HG03432 (cell line): ENCODE measurements around the gene NAA35.
"Not testable (repeated sequence)": the region's sequence is repeated elsewhere in the genome, so short reads cannot be mapped to it uniquely, and the experiment has no call there.

Source experiments
- ATAC-seq: cut with Tn5 transposase; IDR thresholded peaks from one replicate; pipeline ENCODE4 v1.9.1; 2021; ENCODE audit warnings: mild to moderate bottlenecking, moderate library complexity; ENCODE audit not compliant: unreplicated experiment

The NAA35 gene

GRCh38 chr9:85943757-85944430, 2.9 kb downstream of the NAA35 start:
- ATAC-seq = no peak

GRCh38 chr9:85944672-85945071, 3.7 kb downstream of the NAA35 start:
- no peak for ATAC-seq

DNA sequence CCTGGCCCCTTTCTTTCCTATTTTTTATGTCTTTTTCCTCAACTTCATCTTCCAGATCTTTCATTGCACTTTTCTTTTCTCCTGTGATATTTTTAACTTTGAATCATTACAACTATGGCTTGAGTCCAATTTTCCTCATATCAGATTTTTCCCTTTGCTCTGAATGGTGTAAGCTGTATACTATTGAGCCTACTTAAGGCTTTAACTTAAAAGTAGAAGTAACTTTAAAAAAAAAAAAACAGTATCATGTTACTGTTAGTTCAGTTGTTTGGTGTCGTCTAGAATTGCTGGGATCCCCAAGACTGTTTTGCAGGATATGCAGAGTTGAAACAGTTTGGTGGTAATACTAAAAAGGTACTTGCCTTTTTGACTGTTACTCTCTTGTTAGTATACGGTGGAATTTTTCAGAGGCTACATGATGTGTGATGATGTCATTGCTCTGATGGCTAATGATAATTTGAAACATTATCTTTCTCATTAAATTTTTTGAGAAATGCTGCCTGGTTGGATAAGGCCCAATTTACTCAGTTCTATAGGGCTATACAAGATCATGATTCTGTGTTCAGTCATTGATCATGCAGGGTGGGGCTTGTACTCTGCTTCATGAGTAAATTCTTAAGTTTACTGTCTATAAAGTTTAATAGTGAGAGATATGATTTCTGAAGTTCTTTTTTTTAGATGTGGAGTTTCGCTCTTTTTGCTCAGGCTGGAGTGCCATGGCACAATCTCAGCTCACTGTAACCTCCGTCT, 8.8 kb downstream of the NAA35 start:
- ATAC-seq = no peak

GRCh38 chr9:85959955-85960354, 19.0 kb downstream of the NAA35 start:
- ATAC-seq = no peak

- no peak for ATAC-seq
Measured at GRCh38 chr9:85960688-85961093, 19.7 kb downstream of the NAA35 start.

DNA sequence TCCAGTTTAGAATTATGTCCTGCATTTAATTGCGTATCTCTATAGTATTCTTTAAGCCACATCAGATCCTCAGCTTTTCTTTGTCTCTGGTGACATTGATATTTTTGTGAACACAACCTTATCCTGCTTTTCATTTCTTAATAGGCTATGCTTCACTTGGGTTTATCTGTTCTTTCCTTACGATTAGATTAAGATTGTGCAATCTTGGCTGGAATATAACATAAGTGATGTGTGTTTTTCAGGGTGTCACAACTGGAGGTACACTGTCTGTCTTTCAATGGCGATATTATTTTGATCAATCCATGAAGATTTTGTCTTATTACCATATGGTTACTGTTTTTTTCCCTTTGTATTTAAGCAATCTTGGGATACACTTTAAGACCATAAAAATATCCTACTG, 23.6 kb downstream of the NAA35 start:
- no peak for ATAC-seq

DNA sequence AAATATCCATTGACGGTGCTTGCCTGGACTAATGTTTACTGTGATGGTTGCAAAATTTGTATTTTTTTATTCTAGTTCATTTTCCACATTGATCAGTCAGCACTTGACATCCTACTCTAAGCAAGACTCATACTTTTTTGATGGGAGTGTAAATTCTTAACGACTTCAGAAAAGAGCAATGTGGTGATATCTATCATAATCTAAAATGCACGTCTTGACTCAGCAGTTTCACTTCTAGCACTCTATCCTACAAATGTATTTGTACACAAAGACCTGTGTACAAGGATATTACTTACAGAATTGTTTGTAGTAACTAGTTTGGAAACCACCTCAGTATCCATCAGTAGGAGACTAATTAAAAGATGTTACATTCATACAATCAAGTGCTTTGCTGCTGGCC, 24.0 kb downstream of the NAA35 start:
- no peak for ATAC-seq

- no peak for ATAC-seq
Measured at GRCh38 chr9:85969727-85970126, 28.8 kb downstream of the NAA35 start.

- ATAC-seq = no peak
Measured at GRCh38 chr9:85971731-85972130, 30.8 kb downstream of the NAA35 start.

- no peak for ATAC-seq
Measured at GRCh38 chr9:85973238-85973637, 32.3 kb downstream of the NAA35 start.

GRCh38 chr9:85974055-85974547, 33.2 kb downstream of the NAA35 start:
- ATAC-seq = not testable (repeated sequence)

GRCh38 chr9:85978496-85978895, 37.5 kb downstream of the NAA35 start:
- ATAC-seq = no peak

- ATAC-seq = no peak
Measured at GRCh38 chr9:85981369-85981768, 40.4 kb downstream of the NAA35 start.

- ATAC-seq = no peak
Measured at GRCh38 chr9:85984457-85984856, 43.5 kb downstream of the NAA35 start.

GRCh38 chr9:85987236-85987635, 46.3 kb downstream of the NAA35 start:
- ATAC-seq = no peak

GRCh38 chr9:85994191-85994590, 53.2 kb downstream of the NAA35 start:
- ATAC-seq = no peak

DNA sequence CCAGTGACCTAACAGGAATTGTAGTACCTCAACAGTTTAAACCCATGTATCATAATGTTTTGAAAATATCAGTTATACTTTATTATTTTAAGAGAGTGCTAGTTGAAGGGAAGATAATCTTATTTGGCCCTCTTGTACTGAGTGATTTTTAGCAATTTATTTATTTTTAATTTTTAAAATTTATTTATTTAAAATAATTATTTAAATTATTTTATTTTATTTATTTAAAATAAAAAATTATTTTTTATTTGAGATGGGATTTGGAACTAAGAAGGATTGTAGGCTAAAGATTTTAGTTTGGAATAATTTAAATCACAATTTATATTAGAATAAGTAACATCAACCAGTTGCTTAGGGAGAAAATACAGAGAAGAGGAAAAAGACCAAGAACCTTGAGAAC, 54.2 kb downstream of the NAA35 start:
- no peak for ATAC-seq

- ATAC-seq = no peak
Measured at GRCh38 chr9:85995599-85995998, 54.7 kb downstream of the NAA35 start.

GRCh38 chr9:86005253-86005775, 64.4 kb downstream of the NAA35 start:
- no peak for ATAC-seq

DNA sequence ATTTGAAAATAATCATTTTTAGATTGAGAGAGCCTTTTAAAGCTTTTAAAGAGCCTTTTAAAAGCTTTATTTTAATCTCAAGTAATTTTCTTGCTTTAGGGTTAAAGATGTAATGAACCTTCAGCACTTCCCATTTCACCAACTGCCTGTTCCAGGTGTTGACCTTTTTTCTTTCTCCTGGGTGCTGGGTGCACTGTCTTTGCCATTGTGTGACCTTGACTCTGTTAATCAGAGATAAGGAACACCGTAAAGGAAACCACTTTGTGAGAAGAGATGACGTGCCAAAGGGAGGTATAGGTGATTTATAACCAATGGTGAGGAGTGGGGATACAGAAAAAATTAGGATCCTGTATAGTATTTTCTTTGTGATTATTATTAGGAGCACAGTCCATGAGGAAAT, 68.2 kb downstream of the NAA35 start:
- no peak for ATAC-seq

GRCh38 chr9:86020731-86021130, 79.8 kb downstream of the NAA35 start:
- ATAC-seq = no peak

GRCh38 chr9:86021166-86021565, 80.2 kb downstream of the NAA35 start:
- ATAC-seq = no peak
